ENCODE data around the gene ME2.

DNA sequence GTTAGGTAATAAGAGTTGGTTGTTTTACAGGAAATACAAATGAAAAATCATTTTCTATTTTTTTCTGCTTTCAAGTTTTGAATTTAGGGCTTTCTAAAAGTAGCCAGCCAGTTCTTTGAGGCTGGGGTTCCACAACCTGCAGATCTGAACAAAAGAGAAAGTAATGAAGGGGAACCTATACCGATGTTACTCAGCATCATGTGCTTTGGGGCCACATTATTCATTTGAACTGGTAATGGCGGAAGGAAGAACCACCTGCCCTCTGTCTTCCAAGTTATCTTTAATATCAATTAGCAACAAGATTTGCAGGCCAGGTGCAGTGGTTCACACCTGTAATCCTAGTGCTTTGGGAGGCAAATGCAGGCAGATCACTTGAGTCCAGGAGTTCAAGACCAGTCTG is 46.2 kb upstream of the ME2 start:
- TF ChIP-seq, protein P1, sequence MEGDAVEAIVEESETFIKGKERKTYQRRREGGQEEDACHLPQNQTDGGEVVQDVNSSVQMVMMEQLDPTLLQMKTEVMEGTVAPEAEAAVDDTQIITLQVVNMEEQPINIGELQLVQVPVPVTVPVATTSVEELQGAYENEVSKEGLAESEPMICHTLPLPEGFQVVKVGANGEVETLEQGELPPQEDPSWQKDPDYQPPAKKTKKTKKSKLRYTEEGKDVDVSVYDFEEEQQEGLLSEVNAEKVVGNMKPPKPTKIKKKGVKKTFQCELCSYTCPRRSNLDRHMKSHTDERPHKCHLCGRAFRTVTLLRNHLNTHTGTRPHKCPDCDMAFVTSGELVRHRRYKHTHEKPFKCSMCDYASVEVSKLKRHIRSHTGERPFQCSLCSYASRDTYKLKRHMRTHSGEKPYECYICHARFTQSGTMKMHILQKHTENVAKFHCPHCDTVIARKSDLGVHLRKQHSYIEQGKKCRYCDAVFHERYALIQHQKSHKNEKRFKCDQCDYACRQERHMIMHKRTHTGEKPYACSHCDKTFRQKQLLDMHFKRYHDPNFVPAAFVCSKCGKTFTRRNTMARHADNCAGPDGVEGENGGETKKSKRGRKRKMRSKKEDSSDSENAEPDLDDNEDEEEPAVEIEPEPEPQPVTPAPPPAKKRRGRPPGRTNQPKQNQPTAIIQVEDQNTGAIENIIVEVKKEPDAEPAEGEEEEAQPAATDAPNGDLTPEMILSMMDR (IDR thresholded peaks at IDR 0.05): no peak
- no peak for TF ChIP-seq ZFX (IDR thresholded peaks at IDR 0.05; ENCODE audit: borderline replicate concordance)
